ENCODE data around the gene HOXB7.

The HOXB7 gene

DNA sequence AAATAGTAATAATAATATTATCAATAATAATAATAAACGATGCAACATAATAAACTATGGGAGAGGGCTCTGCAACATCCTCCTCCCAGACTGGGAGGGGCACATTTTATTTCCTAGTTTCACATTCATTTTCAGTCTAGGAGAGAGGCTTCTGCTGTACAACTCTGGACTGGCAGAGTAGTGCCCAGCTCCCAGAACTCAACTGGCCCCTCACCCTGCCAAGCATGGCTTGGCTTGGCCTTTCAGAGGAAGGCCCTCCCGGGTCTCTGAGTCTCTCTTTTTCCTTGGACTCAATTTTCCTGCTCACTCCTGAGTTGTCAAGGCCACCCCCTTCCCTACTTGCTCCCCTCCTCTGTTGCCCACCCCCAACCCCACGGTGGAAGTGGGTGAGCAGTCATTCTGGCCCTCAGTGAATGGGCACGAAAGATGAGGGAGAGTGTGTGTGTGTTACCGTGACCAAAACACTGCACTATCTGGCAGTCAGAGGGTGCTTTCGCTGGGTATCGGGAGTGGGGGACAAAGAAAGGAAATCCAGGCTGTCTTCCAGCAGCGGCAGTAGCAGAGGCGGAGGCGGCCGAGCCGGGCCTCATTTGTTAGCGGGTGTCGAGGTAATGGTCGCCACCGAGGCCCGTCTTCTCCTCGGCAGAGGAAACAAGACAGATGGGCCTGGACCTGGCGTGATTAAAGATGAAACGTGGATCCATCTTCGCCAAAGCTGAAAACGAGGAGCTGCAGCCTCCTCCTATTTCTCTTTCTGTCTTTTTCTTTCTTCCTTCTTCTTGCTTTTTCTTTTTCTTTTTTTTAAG, 34.9 kb downstream of the HOXB7 start:
- TF ChIP-seq, protein P1, sequence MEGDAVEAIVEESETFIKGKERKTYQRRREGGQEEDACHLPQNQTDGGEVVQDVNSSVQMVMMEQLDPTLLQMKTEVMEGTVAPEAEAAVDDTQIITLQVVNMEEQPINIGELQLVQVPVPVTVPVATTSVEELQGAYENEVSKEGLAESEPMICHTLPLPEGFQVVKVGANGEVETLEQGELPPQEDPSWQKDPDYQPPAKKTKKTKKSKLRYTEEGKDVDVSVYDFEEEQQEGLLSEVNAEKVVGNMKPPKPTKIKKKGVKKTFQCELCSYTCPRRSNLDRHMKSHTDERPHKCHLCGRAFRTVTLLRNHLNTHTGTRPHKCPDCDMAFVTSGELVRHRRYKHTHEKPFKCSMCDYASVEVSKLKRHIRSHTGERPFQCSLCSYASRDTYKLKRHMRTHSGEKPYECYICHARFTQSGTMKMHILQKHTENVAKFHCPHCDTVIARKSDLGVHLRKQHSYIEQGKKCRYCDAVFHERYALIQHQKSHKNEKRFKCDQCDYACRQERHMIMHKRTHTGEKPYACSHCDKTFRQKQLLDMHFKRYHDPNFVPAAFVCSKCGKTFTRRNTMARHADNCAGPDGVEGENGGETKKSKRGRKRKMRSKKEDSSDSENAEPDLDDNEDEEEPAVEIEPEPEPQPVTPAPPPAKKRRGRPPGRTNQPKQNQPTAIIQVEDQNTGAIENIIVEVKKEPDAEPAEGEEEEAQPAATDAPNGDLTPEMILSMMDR (IDR thresholded peaks at IDR 0.05; ENCODE audit: low read depth, low read length, missing control alignments) = no peak
- no peak for DNase-seq (ENCODE audit: low read depth)
- H3K4me3 ChIP-seq (ENCODE audit: low read depth, low read length) = no peak overlapping the region

DNA sequence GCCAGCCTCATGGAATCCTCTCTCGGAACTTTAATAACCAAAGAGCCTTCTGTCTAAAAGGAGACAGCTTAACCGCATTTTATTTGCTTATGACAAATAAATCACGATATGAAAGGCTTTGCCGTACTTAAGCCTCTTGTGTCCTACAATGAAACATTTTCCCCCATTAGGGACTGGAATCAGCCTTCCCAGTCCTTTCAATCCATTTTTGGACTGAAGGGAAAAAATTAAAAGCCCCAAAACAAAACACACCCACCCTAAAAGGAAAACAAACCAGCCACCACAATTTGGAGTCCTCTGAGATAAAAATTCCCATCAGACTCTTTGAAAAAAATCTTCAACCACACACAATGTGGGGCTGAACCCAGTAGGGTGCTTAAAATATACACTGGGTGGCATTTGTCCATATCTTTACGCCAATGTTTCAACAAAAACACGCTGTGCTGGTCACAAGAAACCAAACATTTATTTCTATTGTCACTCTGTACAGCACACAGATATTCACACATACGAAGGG, 35.7 kb downstream of the HOXB7 start:
- no peak overlapping the region for H3K4me3 ChIP-seq (ENCODE audit: low read depth, low read length)
- no peak for DNase-seq (ENCODE audit: low read depth)
- TF ChIP-seq, protein P1 (IDR thresholded peaks at IDR 0.05; ENCODE audit: low read depth, low read length, missing control alignments) = no peak

DNA sequence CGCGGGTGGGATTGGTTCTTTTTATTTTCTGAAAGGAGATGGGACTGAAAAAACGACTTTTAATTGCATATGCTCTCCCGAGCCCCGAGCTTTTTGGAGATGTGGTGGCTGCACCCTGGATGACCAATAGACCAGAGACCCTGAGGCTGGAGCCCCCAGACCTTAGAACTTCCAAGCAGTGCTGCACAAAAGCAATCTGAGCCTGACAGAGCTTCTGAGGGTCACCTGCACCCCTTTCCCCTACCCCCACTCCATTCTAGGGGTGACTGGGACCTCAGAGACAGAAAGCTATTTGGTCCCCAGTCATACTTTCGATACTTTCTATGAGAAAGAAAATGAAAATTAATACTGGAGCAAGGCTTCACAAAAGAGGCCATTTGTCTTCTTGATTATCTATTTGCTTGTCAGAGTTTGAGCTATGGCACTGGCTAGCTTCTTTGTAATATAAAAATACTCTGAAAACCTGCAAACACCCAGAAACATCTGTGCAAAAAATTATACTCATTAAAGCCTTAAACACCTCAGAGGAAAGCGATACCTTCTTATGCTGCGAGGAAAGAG, 36.2 kb downstream of the HOXB7 start:
- no peak for DNase-seq (ENCODE audit: low read depth)
- no peak overlapping the region for H3K4me3 ChIP-seq (ENCODE audit: low read depth, low read length)
- TF ChIP-seq, protein P1 (IDR thresholded peaks at IDR 0.05; ENCODE audit: low read depth, low read length, missing control alignments) = no peak

DNA sequence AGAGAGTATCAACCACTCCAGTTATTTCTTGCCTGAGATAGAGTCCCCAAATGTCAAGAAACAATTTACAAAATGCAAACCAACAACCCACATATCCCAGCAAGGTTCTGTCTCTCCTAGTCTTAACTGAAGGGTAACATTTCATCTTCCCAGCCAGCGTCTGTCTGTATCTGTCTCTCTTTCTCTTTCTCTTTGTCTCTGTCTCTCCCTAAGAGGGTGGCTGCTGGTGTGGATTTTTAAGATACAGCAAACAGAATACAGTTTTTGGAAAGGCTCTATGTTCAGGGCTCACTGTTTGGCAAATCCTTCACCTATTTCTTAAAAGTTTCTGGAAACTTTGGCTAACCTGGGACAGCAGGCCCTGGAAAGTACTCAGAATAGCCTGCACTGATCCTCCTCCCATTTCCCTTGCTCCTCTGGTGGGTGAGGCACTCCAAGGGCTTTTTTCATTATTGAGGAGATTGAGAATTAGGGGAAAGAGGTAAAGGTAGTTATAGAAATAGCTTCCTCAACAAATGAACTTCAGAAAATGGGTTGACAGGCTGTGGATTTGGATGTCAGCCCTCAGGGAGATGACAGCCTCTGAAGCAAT, 38.9 kb downstream of the HOXB7 start:
- DNase-seq (ENCODE audit: low read depth) = no peak
- no peak overlapping the region for H3K4me3 ChIP-seq (ENCODE audit: low read depth, low read length)
- TF ChIP-seq, protein P1 (IDR thresholded peaks at IDR 0.05; ENCODE audit: low read depth, low read length, missing control alignments) = no peak

DNA sequence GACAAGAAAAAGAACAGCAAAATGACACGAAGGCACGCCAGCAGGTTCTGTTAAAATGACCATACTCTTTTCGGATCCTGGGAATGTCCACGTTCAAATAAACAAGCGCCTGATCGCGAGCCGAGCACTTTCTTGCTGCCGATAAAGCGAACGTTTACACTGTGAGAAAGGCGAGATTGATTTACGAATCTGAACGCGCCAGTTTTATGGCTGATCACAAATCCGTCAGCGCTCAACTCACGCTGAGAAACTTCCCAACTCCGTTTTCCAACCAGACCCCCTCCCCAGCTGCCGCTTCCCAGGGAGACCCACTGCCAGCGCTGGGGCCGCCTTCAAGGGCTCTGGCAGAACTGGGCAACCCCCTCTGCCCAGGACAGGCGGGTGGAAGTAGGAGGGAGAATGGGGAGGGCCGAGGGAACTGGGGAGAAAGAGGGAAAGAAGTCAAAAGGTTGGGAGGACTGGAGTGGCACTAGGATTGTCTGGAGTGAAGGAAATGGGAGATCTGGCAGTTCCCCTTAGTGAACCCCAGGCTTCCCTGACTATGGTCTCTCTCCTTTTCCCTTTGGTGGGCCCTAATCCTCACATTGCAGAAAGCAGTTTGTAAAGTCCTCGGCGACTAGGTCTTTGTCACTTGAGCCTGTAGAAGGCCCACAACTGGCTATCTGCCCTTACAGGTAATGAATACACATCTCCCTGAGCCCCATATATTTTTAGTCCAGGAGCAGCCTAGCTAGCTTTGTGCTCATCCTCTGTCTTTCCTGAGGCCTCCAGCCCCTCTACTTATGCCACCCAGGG, 39.6 kb downstream of the HOXB7 start:
- TF ChIP-seq, protein P1 (IDR thresholded peaks at IDR 0.05; ENCODE audit: low read depth, low read length, missing control alignments) = no peak
- DNase-seq (ENCODE audit: low read depth) = no peak
- H3K4me3 ChIP-seq (ENCODE audit: low read depth, low read length) = no peak overlapping the region

GRCh38 chr17:48570325-48571023, 40.3 kb downstream of the HOXB7 start:
- no peak overlapping the region for H3K4me3 ChIP-seq (ENCODE audit: low read depth, low read length)
- no peak for DNase-seq (ENCODE audit: low read depth)

More at GRCh38 chr17:48570325-48571023, 40.3 kb downstream of the HOXB7 start:
- TF ChIP-seq, protein P1 (IDR thresholded peaks at IDR 0.05; ENCODE audit: low read depth, low read length, missing control alignments) = no peak
